Measurements from ENCODE around the gene EPM2A. TPM values are rescaled to one million over a fixed set of nuclear protein-coding genes. Genes with fewer than 3 reads are reported as not detected.

Gene EPM2A
- polyA plus RNA-seq, 1 donor from 2014 or later: 15.4 TPM

DNA sequence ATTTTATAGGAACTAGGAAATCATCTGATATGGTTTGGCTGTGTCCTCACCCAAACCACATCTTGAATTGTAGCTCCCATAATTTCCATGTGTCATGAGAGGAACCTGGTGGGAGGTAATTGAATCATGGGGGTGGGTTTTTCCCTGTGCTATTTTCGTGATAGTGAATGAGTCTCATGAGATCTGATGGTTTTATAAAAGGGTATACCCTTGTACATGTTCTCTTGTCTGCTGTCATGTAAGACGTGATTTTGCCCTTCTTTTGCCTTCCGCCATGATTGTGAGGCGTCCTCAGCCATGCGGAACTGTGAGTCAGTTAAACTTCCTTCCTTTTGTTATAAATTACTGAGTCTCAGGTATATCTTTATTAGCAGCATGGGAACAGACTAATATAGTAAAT lies 27.9 kb downstream of the EPM2A start:
- H3K4me2 ChIP-seq (ENCODE audit: low read length): no peak overlapping the region
- TF ChIP-seq TAF1 (IDR thresholded peaks at IDR 0.05; ENCODE audit: low read depth) (no peak), EZH2 (IDR thresholded peaks at IDR 0.05; ENCODE audit: borderline replicate concordance, insufficient read depth, low read length, poor library complexity, severe bottlenecking) (no peak)
- TF ChIP-seq, protein P1, sequence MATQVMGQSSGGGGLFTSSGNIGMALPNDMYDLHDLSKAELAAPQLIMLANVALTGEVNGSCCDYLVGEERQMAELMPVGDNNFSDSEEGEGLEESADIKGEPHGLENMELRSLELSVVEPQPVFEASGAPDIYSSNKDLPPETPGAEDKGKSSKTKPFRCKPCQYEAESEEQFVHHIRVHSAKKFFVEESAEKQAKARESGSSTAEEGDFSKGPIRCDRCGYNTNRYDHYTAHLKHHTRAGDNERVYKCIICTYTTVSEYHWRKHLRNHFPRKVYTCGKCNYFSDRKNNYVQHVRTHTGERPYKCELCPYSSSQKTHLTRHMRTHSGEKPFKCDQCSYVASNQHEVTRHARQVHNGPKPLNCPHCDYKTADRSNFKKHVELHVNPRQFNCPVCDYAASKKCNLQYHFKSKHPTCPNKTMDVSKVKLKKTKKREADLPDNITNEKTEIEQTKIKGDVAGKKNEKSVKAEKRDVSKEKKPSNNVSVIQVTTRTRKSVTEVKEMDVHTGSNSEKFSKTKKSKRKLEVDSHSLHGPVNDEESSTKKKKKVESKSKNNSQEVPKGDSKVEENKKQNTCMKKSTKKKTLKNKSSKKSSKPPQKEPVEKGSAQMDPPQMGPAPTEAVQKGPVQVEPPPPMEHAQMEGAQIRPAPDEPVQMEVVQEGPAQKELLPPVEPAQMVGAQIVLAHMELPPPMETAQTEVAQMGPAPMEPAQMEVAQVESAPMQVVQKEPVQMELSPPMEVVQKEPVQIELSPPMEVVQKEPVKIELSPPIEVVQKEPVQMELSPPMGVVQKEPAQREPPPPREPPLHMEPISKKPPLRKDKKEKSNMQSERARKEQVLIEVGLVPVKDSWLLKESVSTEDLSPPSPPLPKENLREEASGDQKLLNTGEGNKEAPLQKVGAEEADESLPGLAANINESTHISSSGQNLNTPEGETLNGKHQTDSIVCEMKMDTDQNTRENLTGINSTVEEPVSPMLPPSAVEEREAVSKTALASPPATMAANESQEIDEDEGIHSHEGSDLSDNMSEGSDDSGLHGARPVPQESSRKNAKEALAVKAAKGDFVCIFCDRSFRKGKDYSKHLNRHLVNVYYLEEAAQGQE (IDR thresholded peaks at IDR 0.05; ENCODE audit: borderline replicate concordance): no peak
- no peaks in the 10 kb centered on the region for H3K79me2 ChIP-seq (replicated peaks; ENCODE audit: insufficient read depth, low read length)
- H3K9ac ChIP-seq (ENCODE audit: low read length): no peak overlapping the region
- H3K27ac ChIP-seq (ENCODE audit: low read length): no peak overlapping the region
- H3K27me3 ChIP-seq (ENCODE audit: insufficient read depth, low read depth, low read length): no peaks in the 10 kb centered on the region
- H3F3A ChIP-seq (ENCODE audit: insufficient read depth, low read length, poor library complexity, severe bottlenecking): no peaks in the 10 kb centered on the region
- no peaks in the 10 kb centered on the region for H3K36me3 ChIP-seq (ENCODE audit: insufficient read depth, low read length)
- no peaks in the 10 kb centered on the region for H4K20me1 ChIP-seq (ENCODE audit: insufficient read depth)
- H2AFZ ChIP-seq (ENCODE audit: low read depth, low read length): no peak overlapping the region
- H3K9me3 ChIP-seq (ENCODE audit: low read length): no peaks in the 10 kb centered on the region
- H3K4me3 ChIP-seq (ENCODE audit: low read length): no peak overlapping the region
- no peaks in the 10 kb centered on the region for H3K9me2 ChIP-seq (ENCODE audit: insufficient read depth, low read length)

DNA sequence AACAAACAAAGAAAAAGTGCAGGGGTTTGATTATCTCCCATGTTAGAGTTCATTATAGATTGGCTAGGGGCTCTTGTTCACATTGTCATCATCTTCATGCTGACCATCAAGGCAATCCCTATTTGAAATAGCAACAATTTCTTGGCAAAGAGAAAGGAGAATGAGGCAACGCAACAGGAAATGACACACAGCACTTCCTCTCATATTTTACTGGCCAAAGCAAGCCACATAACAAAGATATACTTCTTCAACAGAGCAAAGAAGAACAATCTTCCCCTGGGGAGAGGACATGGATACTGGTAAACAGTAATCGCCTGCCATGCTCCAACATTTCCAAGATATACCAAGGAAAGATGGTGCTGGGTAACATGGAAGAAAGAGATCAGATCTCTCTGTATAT lies 29.8 kb downstream of the EPM2A start:
- no peak overlapping the region for H3K27ac ChIP-seq (ENCODE audit: low read length)
- no peaks in the 10 kb centered on the region for H3K27me3 ChIP-seq (ENCODE audit: insufficient read depth, low read depth, low read length)
- no peaks in the 10 kb centered on the region for H3K79me2 ChIP-seq (replicated peaks; ENCODE audit: insufficient read depth, low read length)
- no peaks in the 10 kb centered on the region for H3K36me3 ChIP-seq (ENCODE audit: insufficient read depth, low read length)
- no peak overlapping the region for H3K4me3 ChIP-seq (ENCODE audit: low read length)
- H3K4me2 ChIP-seq (ENCODE audit: low read length): no peak overlapping the region
- TF ChIP-seq TAF1 (IDR thresholded peaks at IDR 0.05; ENCODE audit: low read depth) (no peak), SMC3 (conservative IDR thresholded peaks at IDR 0.05; ENCODE audit: poor library complexity) (no peak), EZH2 (IDR thresholded peaks at IDR 0.05; ENCODE audit: borderline replicate concordance, insufficient read depth, low read length, poor library complexity, severe bottlenecking) (no peak), MXI1 (conservative IDR thresholded peaks at IDR 0.05; ENCODE audit: poor library complexity, severe bottlenecking) (no peak), RAD21 (conservative IDR thresholded peaks at IDR 0.05) (no peak), POLR2AphosphoS5 (IDR thresholded peaks at IDR 0.05) (no peak), EP300 (conservative IDR thresholded peaks at IDR 0.05; ENCODE audit: poor library complexity, severe bottlenecking) (no peak)
- TF ChIP-seq, protein P2, sequence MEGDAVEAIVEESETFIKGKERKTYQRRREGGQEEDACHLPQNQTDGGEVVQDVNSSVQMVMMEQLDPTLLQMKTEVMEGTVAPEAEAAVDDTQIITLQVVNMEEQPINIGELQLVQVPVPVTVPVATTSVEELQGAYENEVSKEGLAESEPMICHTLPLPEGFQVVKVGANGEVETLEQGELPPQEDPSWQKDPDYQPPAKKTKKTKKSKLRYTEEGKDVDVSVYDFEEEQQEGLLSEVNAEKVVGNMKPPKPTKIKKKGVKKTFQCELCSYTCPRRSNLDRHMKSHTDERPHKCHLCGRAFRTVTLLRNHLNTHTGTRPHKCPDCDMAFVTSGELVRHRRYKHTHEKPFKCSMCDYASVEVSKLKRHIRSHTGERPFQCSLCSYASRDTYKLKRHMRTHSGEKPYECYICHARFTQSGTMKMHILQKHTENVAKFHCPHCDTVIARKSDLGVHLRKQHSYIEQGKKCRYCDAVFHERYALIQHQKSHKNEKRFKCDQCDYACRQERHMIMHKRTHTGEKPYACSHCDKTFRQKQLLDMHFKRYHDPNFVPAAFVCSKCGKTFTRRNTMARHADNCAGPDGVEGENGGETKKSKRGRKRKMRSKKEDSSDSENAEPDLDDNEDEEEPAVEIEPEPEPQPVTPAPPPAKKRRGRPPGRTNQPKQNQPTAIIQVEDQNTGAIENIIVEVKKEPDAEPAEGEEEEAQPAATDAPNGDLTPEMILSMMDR (IDR thresholded peaks at IDR 0.05; ENCODE audit: poor library complexity, severe bottlenecking): no peak
- TF ChIP-seq, protein P1 (IDR thresholded peaks at IDR 0.05; ENCODE audit: borderline replicate concordance): no peak
- no peaks in the 10 kb centered on the region for H3F3A ChIP-seq (ENCODE audit: insufficient read depth, low read length, poor library complexity, severe bottlenecking)
- H2AFZ ChIP-seq (ENCODE audit: low read depth, low read length): no peak overlapping the region
- no peaks in the 10 kb centered on the region for H4K20me1 ChIP-seq (ENCODE audit: insufficient read depth)
- H3K9me2 ChIP-seq (ENCODE audit: insufficient read depth, low read length): no peaks in the 10 kb centered on the region
- H3K9me3 ChIP-seq (ENCODE audit: low read length): no peaks in the 10 kb centered on the region
- no peak overlapping the region for H3K9ac ChIP-seq (ENCODE audit: low read length)
